Measurements from ENCODE around the gene MMP14.
"Not testable (repeated sequence)": the region's sequence is repeated elsewhere in the genome, so short reads cannot be mapped to it uniquely, and the experiment has no call there.

Gene MMP14

GRCh38 chr14:22842211-22843122 is 6.1 kb downstream of the MMP14 start:
- DNase-seq = no peak

- no peak for DNase-seq
Observed at GRCh38 chr14:22843123-22843925, 6.9 kb downstream of the MMP14 start.

- DNase-seq = no peak
Observed at GRCh38 chr14:22844221-22845102, 8.1 kb downstream of the MMP14 start.

- DNase-seq = no peak
Observed at GRCh38 chr14:22845103-22845394, 8.7 kb downstream of the MMP14 start.

DNA sequence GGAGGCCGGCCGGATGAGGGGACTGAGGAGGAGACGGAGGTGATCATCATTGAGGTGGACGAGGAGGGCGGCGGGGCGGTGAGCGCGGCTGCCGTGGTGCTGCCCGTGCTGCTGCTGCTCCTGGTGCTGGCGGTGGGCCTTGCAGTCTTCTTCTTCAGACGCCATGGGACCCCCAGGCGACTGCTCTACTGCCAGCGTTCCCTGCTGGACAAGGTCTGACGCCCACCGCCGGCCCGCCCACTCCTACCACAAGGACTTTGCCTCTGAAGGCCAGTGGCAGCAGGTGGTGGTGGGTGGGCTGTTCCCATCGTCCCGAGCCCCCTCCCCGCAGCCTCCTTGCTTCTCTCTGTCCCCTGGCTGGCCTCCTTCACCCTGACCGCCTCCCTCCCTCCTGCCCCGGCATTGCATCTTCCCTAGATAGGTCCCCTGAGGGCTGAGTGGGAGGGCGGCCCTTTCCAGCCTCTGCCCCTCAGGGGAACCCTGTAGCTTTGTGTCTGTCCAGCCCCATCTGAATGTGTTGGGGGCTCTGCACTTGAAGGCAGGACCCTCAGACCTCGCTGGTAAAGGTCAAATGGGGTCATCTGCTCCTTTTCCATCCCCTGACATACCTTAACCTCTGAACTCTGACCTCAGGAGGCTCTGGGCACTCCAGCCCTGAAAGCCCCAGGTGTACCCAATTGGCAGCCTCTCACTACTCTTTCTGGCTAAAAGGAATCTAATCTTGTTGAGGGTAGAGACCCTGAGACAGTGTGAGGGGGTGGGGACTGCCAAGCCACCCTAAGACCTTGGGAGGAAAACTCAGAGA is 9.6 kb downstream of the MMP14 start:
- DNase-seq = no peak

GRCh38 chr14:22846811-22847307 is 10.5 kb downstream of the MMP14 start:
- DNase-seq = no peak

GRCh38 chr14:22847661-22848341 is 11.4 kb downstream of the MMP14 start:
- no peak for DNase-seq

- DNase-seq = no peak
Observed at GRCh38 chr14:22848351-22849164, 12.2 kb downstream of the MMP14 start.

DNA sequence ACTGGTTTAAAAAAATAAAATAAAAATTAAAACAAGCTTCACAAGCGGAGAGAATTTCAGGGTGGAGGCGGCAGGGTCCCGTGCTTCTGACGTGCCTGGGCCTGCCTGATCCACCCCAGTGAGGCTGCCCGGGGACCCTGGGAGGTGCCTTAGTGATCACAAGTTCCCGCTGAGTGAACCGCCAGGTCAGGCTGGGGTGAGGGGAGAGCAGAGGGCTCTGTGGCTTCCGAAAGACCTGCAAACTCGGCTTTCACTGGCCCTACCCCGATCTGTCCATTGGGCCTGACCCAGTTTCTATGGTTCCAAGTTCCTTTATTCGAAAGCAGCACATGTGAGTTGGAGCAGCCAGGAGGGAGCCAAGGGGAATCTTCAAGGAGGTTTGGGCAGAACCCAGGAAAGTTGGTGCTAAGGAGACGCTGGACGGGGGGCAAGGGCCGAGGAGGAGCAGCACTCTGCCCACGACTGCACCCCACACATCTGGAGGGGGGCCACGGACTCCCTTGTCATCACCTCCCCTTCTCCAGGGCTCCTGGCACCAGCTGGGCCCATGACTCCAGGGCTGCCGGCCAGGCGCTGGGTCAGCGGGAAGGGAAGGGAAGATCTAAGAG is 12.9 kb downstream of the MMP14 start:
- no peak for DNase-seq

DNA sequence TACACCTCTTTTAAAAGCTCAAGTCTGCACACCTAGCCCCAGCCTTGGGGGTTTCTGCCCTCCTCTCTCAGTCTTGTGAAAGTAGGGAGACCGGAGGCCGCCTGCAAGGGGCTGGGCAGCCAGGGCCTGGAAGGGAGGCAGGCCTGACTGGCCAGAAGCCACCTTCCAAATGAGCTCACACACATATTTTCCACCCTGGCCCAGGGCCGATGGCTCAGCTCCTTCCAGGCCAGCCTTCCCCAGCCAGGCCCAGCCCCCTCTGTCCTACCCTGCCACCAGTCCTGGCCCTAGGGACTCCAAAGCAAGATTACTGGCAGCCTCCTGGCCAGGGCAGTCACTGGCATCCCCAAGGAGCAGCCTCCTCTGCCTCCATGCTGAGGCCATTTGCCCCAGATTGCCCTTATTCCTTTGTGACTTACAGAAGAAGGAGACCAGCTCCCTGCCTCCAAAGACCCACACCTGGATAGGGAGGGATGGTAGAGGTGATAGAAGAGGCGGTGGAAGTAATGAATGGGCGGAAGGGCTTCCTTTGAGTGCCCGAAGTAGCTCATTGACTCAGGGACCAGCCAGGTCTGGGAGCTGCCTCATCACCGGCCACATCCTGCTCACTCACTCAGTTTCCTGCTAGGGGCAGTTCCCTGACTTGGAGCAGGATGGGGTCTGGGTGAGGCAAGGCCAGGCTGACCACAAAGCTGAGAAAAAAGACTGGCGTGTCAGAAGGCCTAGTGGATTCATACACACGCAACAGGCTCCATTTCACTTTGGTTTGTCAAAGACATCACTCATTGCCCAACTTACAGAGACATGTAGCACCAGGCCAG is 14.8 kb downstream of the MMP14 start:
- DNase-seq = peak; percentile 38

- DNase-seq = not testable (repeated sequence)
Observed at GRCh38 chr14:22852178-22852577, 15.8 kb downstream of the MMP14 start.

DNA sequence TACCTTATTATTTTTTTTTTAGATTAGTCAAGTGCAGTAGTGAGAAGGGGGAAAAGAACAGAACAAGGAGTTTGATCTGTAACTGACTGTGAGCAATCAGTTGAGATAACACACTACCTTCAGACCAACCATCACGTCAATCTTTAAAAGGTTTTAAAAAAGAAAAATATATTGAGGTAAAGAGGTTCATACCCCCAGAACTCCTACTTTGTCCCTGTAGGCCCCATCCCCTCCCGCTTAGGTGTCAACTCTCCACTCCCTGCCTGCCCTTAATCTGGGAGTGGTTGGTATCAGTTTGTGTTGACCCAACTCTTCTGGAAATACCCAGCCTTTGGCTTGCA is 16.2 kb downstream of the MMP14 start:
- no peak for DNase-seq

DNA sequence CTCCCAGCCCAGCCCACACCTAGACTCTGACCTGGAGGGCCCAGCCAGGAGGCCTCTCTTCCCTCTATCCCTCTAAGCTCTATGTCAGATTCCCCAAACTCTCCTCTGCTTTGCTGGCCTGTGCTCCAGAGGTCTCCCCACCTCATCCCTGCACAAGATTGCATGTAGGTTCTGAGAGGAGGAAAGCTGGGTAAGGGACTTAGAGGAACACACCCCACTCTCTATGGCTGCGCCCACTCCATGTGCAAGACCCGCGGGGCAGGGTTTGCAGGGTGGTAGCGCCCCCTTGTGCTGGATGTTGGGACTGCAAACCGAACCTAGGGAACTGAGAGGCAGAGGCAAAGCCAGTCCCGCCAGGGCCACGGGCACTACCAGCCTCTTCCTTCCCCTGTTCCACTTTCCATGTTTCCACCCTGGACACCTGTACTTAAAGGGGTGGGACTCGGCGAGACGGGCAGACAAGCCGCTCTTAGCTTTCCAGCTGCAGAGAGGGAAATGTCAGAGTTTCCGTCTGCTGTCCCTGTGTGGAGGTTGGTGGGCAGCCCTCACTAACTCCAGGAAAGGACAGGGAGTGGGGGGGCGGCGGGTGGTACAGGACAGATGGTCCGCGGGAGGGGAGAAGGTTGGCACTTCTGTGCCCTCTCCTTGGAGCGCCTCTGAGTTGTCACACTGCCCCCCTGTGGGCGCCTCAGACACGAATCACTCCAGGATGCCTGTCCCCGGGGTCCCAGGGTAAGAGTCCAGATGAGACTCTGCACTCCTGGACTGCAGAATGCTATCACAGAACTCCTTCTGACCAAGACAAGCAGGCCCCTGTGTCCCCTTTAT is 16.8 kb downstream of the MMP14 start:
- peak; percentile 74 for DNase-seq

DNA sequence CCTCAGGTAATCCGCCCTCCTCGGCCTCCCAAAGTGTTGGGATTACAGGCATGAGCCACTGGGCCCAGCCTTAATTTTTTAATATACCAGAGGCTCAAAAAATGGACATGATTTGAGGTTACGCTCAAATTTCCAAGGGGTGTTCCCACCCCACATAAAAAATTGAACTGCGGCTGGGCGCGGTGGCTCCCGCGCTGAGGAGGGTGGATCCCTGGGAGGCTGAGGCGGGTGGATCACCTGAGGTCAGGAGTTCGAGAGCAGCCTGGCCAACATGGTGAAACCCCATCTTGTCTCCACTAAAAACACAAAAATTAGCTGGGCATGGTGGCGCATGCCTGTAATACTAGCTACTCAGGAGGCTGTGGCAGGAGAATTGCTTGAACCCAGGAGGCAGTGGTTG is 17.9 kb downstream of the MMP14 start:
- DNase-seq = not testable (repeated sequence)

- DNase-seq = no peak
Observed at GRCh38 chr14:22854963-22855724, 18.8 kb downstream of the MMP14 start.

GRCh38 chr14:22856428-22856827 is 20.0 kb downstream of the MMP14 start:
- no peak for DNase-seq

DNA sequence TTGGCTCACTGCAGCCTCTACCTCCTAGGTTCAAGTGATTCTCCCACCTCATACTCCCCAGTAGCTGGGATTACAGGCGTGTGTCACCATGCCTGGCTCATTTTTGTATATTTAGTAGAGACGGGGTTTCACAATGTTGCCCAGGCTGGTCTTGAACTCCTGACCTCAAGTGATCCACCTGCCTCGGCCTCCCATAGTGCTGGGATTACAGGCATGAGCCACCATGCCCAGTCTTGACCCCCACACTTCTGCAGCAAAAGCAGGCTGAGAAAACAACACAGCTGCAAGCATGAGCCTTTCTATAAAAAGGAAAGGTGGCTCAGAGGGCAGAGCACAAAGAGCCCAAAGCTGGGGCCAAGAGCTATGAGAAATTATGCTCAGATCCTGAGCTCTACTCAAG is 24.0 kb downstream of the MMP14 start:
- DNase-seq = not testable (repeated sequence)

DNA sequence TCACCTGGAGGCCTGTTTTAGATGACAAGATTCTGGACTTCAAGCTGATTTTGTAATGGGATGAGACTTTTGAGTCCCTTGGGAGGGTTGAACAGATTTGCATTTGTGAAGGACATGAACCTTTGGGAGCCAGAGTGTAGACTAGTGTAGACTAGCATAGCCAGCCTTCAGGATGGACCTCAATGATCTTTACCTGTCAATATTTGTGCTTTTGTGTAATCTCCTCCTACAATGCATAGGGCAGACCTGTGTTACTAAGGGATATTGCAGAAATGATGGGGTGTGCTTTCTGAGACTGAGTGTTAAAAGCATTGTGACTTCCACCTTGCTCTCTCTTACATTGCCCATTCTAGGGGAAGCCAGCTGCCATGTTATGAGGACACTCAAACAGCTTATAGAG is 25.3 kb downstream of the MMP14 start:
- DNase-seq = no peak

Measured in T1000 (cell line).